Right lobe of liver (tissue), 6 donors: ENCODE measurements around the gene CD81. TPM values are rescaled to one million over a fixed set of nuclear protein-coding genes. Genes with fewer than 3 reads are reported as not detected.

Experiments used
- ATAC-seq, 4 donors: fragments of 200-7000 bp; cut with Tn5 transposase; one replicate each; pipeline ENCODE4 v1.9.1; 2020; ENCODE audit warnings: mild to moderate bottlenecking in 4 of 4, moderate library complexity in 4 of 4
- DNase-seq, 3 donors: peaks; one replicate each; pipeline ENCODE4 v3.0.0-alpha.2; 2020
- H3K27ac ChIP-seq, 3 donors: fragments of 200-600 bp; one replicate each; pipeline ENCODE4 v1.8.0; 2022
- H3K27me3 ChIP-seq, 2 donors: fragments of 200-600 bp; one replicate each; pipeline ENCODE4 v1.8.0; 2022
- H3K36me3 ChIP-seq, 4 donors: fragments of 200-600 bp; sonication (generic) in 1 of 4; one replicate each; pipeline versions ENCODE4 v1.5.1 to v1.8.0; 2017 to 2022; ENCODE audit warnings: control low read depth in 1 of 4
- H3K4me1 ChIP-seq, 4 donors: fragments of 200-600 bp; sonication (generic) in 1 of 4; one replicate each; pipeline versions ENCODE4 v1.5.1 to v1.8.0; 2017 to 2022; ENCODE audit warnings: control low read depth in 1 of 4
- H3K4me3 ChIP-seq, 3 donors: fragments of 200-600 bp; one replicate each; pipeline ENCODE4 v1.8.0; 2022
- H3K9me3 ChIP-seq, 4 donors: fragments of 200-600 bp; sonication (generic) in 1 of 4; one replicate each; pipeline versions ENCODE4 v1.5.1 to v1.8.0; 2017 to 2022; ENCODE audit warnings: control low read depth in 1 of 4
- CTCF ChIP-seq, 4 donors: fragments of 200-600 bp in 3 of 4; fragments of 450-650 bp in 1 of 4; IDR thresholded peaks; one replicate each; pipeline versions ENCODE4 v1.5.1 to v1.8.0; 2016 to 2022; ENCODE audit warnings: antibody characterized with exemption in 4 of 4, mild to moderate bottlenecking in 2 of 4
- POLR2A ChIP-seq: fragments of 450-650 bp; IDR thresholded peaks from one replicate; pipeline ENCODE4 v1.6.1; 2017; ENCODE audit warnings: antibody characterized with exemption, mild to moderate bottlenecking
- WGBS: methylation state at CpG from one replicate; pipeline ENCODE4 v1.1.6; 2018; ENCODE audit warnings: low coverage, low lambda C conversion rate; ENCODE audit not compliant: insufficient coverage; ENCODE audit errors: missing lambda C conversion rate; 5-methylcytosine and 5-hydroxymethylcytosine counted together
- intact Hi-C, 2 donors: fragments of 100-400 bp; cut with DNase I; formaldehyde crosslinking; loops; one replicate each; pipeline versions ENCODE4 v1.11.2 to v1.14.1; 2022
- total RNA-seq, 6 experiments: library from RNA; depleted of rRNA in 2 of 6; stranded (reverse); fragments of >200 nt in 2 of 6; fragmentation: NEBNext Ultra II Directional in 3 of 6; extraction: Animal tissue kit (Norgen Biotek cat#: 25700) in 3 of 6; gene quantifications; one replicate each; pipeline versions ENCODE4 v1.1.0 to v1.2.4, GENCODE V29; 2016 to 2023
- donor health status: DM: no; HTN: yes; CAD: no.
- donor health status: DM: no; HTN: no; CAD: no.
- donor health status: DM: no; HTN: no; CAD: no.
- donor health status: DM: no; HTN: yes; CAD: no.
- donor health status: DM: no; HTN: yes; CAD: no.

Gene CD81
- total RNA-seq, 6 experiments from 2014 or later = 433 to 721 (median 528) TPM

GRCh38 chr11:2386591-2386990 is 9.5 kb downstream of the CD81 start:
- H3K36me3 ChIP-seq = peaks cover 0 to 10% (median 2%) of the 10 kb centered on the region in 4 donors
- no peak for DNase-seq
- intact Hi-C loops = no loop called here
- no peaks in the 10 kb centered on the region for H3K9me3 ChIP-seq
- whole genome bisulfite sequencing = 26% methylated on average over 5 of the region's 9 CpGs
- peak overlapping the region in 1 of 3 donors; percentile 15 for H3K4me3 ChIP-seq
- H3K4me1 ChIP-seq = peaks cover 0 to 86% (median 51%) of the 10 kb centered on the region in 4 donors
- H3K27ac ChIP-seq = peak overlapping the region in 2 of 3 donors; percentile 83 to 85
- ATAC-seq = no peak
- TF ChIP-seq POLR2A = no peak
- no peak for TF ChIP-seq CTCF (IDR thresholded peaks at IDR 0.05)
- no peaks in the 10 kb centered on the region for H3K27me3 ChIP-seq

GRCh38 chr11:2387266-2387987 is 10.3 kb downstream of the CD81 start:
- H3K4me1 ChIP-seq = peaks cover 0 to 78% (median 44%) of the 10 kb centered on the region in 4 donors
- WGBS = 65% methylated on average over 5 of the region's 14 CpGs
- ATAC-seq = peak in 1 of 4 donors; percentile 7
- H3K9me3 ChIP-seq = no peaks in the 10 kb centered on the region
- no peak overlapping the region for H3K4me3 ChIP-seq
- peaks cover 0 to 18% (median 2%) of the 10 kb centered on the region in 4 donors for H3K36me3 ChIP-seq
- intact Hi-C loops = no loop called here
- no peak for TF ChIP-seq CTCF (IDR thresholded peaks at IDR 0.05)
- TF ChIP-seq POLR2A = no peak
- H3K27me3 ChIP-seq = no peaks in the 10 kb centered on the region
- H3K27ac ChIP-seq = peak overlapping the region in 2 of 3 donors; percentile 83 to 85
- no peak for DNase-seq

- Histone ChIP-seq H3K9me3 (no peaks in the 10 kb centered on the region), H3K36me3 (peaks cover 0 to 29% (median 2%) of the 10 kb centered on the region in 4 donors), H3K4me3 (no peak overlapping the region), H3K27me3 (no peaks in the 10 kb centered on the region), H3K27ac (peak overlapping the region in 2 of 3 donors; percentile 26 to 83), H3K4me1 (peaks cover 0 to 65% (median 33%) of the 10 kb centered on the region in 4 donors)
- no peak for DNase-seq
- 75% methylated on average over 4 of the region's 15 CpGs for WGBS
- TF ChIP-seq POLR2A (no peak), CTCF (IDR thresholded peaks at IDR 0.05) (no peak)
- ATAC-seq = no peak
- intact Hi-C loops = no loop called here
These were observed 11.6 kb downstream of the CD81 start for GRCh38 chr11:2388431-2389376.

GRCh38 chr11:2389377-2390026 is 12.4 kb downstream of the CD81 start:
- no peak for ATAC-seq
- WGBS = 57% methylated on average over 2 of the region's 14 CpGs

More at GRCh38 chr11:2389377-2390026, 12.4 kb downstream of the CD81 start:
- intact Hi-C loops = loop anchor here in 1 of 2 donors (10.0 kb wide), 1 partner anchor 635 kb away; the partner anchor contains the start of gene IFITM10
- peaks cover 0 to 37% (median 4%) of the 10 kb centered on the region in 4 donors for H3K36me3 ChIP-seq
- H3K27ac ChIP-seq = peak overlapping the region in 1 of 3 donors; percentile 83
- no peak for DNase-seq
- H3K9me3 ChIP-seq = no peaks in the 10 kb centered on the region
- H3K4me3 ChIP-seq = no peak overlapping the region
- TF ChIP-seq CTCF (IDR thresholded peaks at IDR 0.05) = no peak
- TF ChIP-seq POLR2A = no peak
- no peaks in the 10 kb centered on the region for H3K27me3 ChIP-seq
- H3K4me1 ChIP-seq = peaks cover 0 to 61% (median 29%) of the 10 kb centered on the region in 4 donors
